Stimulated activated CD4-positive, alpha-beta T cell treated with anti-CD3 and anti-CD28 coated beads, Interleukin-4, amount 100 ng/mL, for 1 hour (primary cell): ENCODE data around the gene TPP1.

Experiments
- DNase-seq: peaks from one replicate; pipeline ENCODE4 v3.0.0-alpha.2; 2020

Gene TPP1

GRCh38 chr11:6626971-6627761 is 7.9 kb upstream of the TPP1 start:
- no peak for DNase-seq

GRCh38 chr11:6625832-6626420 is 6.7 kb upstream of the TPP1 start:
- no peak for DNase-seq

GRCh38 chr11:6625156-6625831 is 6.1 kb upstream of the TPP1 start:
- DNase-seq, result no peak

- DNase-seq, result no peak
Measured at GRCh38 chr11:6623391-6624363, 4.5 kb upstream of the TPP1 start.

GRCh38 chr11:6622261-6623171 is 3.3 kb upstream of the TPP1 start:
- no peak for DNase-seq

GRCh38 chr11:6621711-6622211 is 2.5 kb upstream of the TPP1 start:
- DNase-seq, result no peak

GRCh38 chr11:6620636-6621035 is 1.4 kb upstream of the TPP1 start:
- DNase-seq, result no peak

- DNase-seq, result peak; percentile 55
Measured at GRCh38 chr11:6618117-6619003, 862 bp downstream of the TPP1 start.

- DNase-seq, result no peak
Measured at GRCh38 chr11:6617315-6617781, 1.9 kb downstream of the TPP1 start.

GRCh38 chr11:6616596-6617250 is 2.5 kb downstream of the TPP1 start:
- DNase-seq, result no peak

- DNase-seq, result no peak
Measured at GRCh38 chr11:6615882-6616585, 3.2 kb downstream of the TPP1 start.

- no peak for DNase-seq
Measured at GRCh38 chr11:6615046-6615445, 4.2 kb downstream of the TPP1 start.

- DNase-seq, result no peak
Measured at GRCh38 chr11:6614446-6614845, 4.8 kb downstream of the TPP1 start.

- no peak for DNase-seq
Measured at GRCh38 chr11:6613496-6613895, 5.7 kb downstream of the TPP1 start.

GRCh38 chr11:6612213-6613041 is 6.8 kb downstream of the TPP1 start, which contains the start of gene TAF10:
TAF10 (minus strand) TSS chr11:6612216; CDS start chr11:6612189, 27 bp downstream.
- peak; percentile 96 for DNase-seq

- DNase-seq, result no peak
Measured at GRCh38 chr11:6611963-6612212, 7.3 kb downstream of the TPP1 start.

GRCh38 chr11:6611092-6611962 is 7.9 kb downstream of the TPP1 start:
- peak; percentile 36 for DNase-seq
